ENCODE results near the gene WDR43.

- no peak for TF ChIP-seq CTCF (IDR thresholded peaks at IDR 0.05; ENCODE audit: low read depth, low read length, poor library complexity, severe bottlenecking)
- TF ChIP-seq EZH2phosphoT487 (IDR thresholded peaks at IDR 0.05; ENCODE audit: borderline replicate concordance, low read length), result no peak
These were observed 65.9 kb downstream of the WDR43 start for GRCh38 chr2:28960401-28960800.
